HL-60 (cell line): ENCODE measurements around the gene ADAM12.

Source experiments
- DNase-seq, 2 experiments: peaks; one replicate each; pipeline ENCODE4 v3.0.0-alpha.2; 2010 to 2020; ENCODE audit warnings: low read depth in 1 of 2, low spot score in 1 of 2
- H3K27ac ChIP-seq: fragments of 250-450 bp; sonication (Bioruptor Pico); replicated peaks from 2 replicates; pipeline ENCODE4 v1.5.1; 2020; ENCODE audit warnings: mild to moderate bottlenecking, moderate library complexity
- H3K27me3 ChIP-seq: fragments of 250-450 bp; sonication (Bioruptor Pico); 2 replicates; pipeline ENCODE4 v1.5.1; 2021; ENCODE audit warnings: mild to moderate bottlenecking, moderate library complexity; ENCODE audit not compliant: insufficient read depth, poor library complexity, severe bottlenecking
- H3K4me3 ChIP-seq: replicated peaks from 2 replicates; pipeline ENCODE4 v1.5.1; 2011; ENCODE audit warnings: mild to moderate bottlenecking, control low read depth, low read length; ENCODE audit not compliant: insufficient read depth
- CTCF ChIP-seq: IDR thresholded peaks from one replicate; pipeline ENCODE4 v1.5.1; 2011; ENCODE audit warnings: low read length, control low read depth, inconsistent platforms; ENCODE audit not compliant: insufficient read depth
- GABPA ChIP-seq: IDR thresholded peaks from 2 replicates; pipeline ENCODE4 v1.6.1; 2012; ENCODE audit warnings: low read depth
- POLR2AphosphoS5 ChIP-seq: IDR thresholded peaks from 2 replicates; pipeline ENCODE4 v1.6.1; 2012; ENCODE audit warnings: low read depth
- SPI1 ChIP-seq: IDR thresholded peaks from 2 replicates; pipeline ENCODE4 v1.6.1; 2012; ENCODE audit warnings: low read depth, mild to moderate bottlenecking, borderline replicate concordance
- TF ChIP-seq, protein P1 (sequence below): IDR thresholded peaks from 2 replicates; pipeline ENCODE4 v1.6.1; 2012; ENCODE audit warnings: low read depth; ENCODE audit not compliant: insufficient replicate concordance

Gene ADAM12

GRCh38 chr10:126397640-126398382 lies 9.5 kb upstream of the ADAM12 start:
- Histone ChIP-seq H3K4me3 (no peak overlapping the region), H3K27me3 (no peaks in the 10 kb centered on the region), H3K27ac (no peak overlapping the region)
- no peak for DNase-seq
- TF ChIP-seq SPI1 (no peak), GABPA (no peak), CTCF (no peak), POLR2AphosphoS5 (no peak)
- TF ChIP-seq, protein P1, sequence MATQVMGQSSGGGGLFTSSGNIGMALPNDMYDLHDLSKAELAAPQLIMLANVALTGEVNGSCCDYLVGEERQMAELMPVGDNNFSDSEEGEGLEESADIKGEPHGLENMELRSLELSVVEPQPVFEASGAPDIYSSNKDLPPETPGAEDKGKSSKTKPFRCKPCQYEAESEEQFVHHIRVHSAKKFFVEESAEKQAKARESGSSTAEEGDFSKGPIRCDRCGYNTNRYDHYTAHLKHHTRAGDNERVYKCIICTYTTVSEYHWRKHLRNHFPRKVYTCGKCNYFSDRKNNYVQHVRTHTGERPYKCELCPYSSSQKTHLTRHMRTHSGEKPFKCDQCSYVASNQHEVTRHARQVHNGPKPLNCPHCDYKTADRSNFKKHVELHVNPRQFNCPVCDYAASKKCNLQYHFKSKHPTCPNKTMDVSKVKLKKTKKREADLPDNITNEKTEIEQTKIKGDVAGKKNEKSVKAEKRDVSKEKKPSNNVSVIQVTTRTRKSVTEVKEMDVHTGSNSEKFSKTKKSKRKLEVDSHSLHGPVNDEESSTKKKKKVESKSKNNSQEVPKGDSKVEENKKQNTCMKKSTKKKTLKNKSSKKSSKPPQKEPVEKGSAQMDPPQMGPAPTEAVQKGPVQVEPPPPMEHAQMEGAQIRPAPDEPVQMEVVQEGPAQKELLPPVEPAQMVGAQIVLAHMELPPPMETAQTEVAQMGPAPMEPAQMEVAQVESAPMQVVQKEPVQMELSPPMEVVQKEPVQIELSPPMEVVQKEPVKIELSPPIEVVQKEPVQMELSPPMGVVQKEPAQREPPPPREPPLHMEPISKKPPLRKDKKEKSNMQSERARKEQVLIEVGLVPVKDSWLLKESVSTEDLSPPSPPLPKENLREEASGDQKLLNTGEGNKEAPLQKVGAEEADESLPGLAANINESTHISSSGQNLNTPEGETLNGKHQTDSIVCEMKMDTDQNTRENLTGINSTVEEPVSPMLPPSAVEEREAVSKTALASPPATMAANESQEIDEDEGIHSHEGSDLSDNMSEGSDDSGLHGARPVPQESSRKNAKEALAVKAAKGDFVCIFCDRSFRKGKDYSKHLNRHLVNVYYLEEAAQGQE = no peak

- no peak for DNase-seq
- no peak overlapping the region for H3K27ac ChIP-seq
- H3K27me3 ChIP-seq = no peaks in the 10 kb centered on the region
- H3K4me3 ChIP-seq = no peak overlapping the region
- TF ChIP-seq GABPA = no peak
- no peak for TF ChIP-seq CTCF
- TF ChIP-seq SPI1 = no peak
Measured at GRCh38 chr10:126397156-126397555, 8.9 kb upstream of the ADAM12 start.

- no peak overlapping the region for H3K27ac ChIP-seq
- TF ChIP-seq GABPA (no peak), POLR2AphosphoS5 (no peak), CTCF (no peak), SPI1 (no peak)
- TF ChIP-seq, protein P1 = no peak
- DNase-seq = no peak
- H3K27me3 ChIP-seq = peaks cover 3% of the 10 kb centered on the region
- no peak overlapping the region for H3K4me3 ChIP-seq
Measured at GRCh38 chr10:126394948-126395347, 6.7 kb upstream of the ADAM12 start.

DNA sequence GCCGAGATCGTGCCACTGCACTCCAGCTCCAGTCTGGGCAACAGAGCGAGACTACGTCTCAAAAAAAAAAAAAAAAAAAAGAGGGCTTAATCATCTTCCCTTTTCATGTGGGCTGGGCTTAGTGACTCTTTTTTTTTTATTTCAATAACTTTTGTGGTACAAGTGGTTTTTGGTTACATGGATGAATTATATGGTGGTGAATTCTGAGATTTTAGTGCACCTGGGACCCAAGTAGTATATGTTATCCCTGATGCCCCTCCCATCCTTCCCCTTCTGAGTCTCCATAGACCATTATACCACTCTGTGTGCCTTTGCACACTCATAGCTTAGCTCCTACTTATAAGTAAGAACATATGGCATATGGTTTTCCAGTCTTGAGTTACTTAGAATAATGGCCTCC lies 4.8 kb upstream of the ADAM12 start:
- Histone ChIP-seq H3K27me3 (peaks cover 10% of the 10 kb centered on the region), H3K4me3 (no peak overlapping the region), H3K27ac (no peak overlapping the region)
- TF ChIP-seq GABPA = no peak
- TF ChIP-seq, protein P1 = no peak
- TF ChIP-seq CTCF = no peak
- no peak for TF ChIP-seq SPI1
- no peak for TF ChIP-seq POLR2AphosphoS5
- no peak for DNase-seq
